ENCODE data around the gene CHMP1B.

GRCh38 chr18:11809895-11810294, 41.3 kb upstream of the CHMP1B start:
- TF ChIP-seq CTCF (IDR thresholded peaks at IDR 0.05) (no peak), POLR2A (IDR thresholded peaks at IDR 0.05) (no peak), EP300 (IDR thresholded peaks at IDR 0.05) (no peak)
